Measurements from ENCODE around the gene HS3ST6.
"Not testable (repeated sequence)": the region's sequence is repeated elsewhere in the genome, so short reads cannot be mapped to it uniquely, and the experiment has no call there.

HS3ST6 gene

DNA sequence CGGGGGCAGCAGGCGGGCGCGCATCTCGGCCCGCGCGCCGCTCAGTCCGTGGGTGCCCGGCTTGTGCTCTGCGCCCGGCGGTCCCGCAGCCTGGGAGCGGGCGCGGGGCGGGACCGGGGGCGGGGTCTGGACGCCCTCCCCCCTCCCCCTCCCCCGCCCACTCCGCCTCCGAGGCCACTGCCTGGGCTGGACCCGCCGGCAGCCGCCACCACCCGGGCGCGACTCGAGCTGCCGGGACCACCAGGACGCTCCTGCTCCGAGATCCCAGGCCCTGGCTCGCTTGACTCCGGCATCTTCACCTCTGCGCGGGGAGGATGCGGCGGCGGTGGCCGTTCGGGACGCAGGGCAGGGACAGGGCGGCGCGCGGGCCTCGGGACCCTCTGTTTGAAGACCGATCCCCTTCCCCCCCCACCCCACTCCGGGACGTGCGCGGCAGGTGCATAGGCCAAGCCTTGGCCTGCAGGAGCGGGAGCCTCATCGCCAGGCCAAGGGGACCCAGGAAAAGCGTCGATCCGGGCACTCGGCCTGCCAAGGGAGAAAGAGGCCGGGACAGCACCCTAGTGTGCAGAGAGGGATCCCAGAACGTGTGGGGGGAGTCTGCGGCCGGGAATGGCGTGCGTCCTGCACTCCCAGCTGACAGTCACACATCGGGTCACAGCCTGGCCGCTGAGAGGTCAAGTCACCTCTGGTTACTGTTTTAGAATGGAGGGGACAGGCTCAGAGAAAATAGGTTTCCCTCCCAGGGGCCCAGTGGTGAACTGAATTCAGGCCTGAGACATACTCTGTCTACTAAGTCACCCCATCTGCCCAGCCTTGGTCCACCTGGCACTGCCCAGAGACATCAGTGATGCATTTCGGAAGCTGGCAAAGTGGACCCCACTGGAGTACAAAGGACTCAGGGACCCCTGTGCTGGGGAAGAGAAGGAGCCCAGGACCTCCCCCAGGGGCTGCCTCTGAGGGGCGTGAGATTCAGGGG, at the start of gene HS3ST6:
TSS of gene HS3ST6 (minus strand) at position 65 of the 976 bp plus-strand sequence. CDS start 92 bp downstream, outside the sequence.
- peak; percentile 68 for DNase-seq (ENCODE audit: low spot score)

DNA sequence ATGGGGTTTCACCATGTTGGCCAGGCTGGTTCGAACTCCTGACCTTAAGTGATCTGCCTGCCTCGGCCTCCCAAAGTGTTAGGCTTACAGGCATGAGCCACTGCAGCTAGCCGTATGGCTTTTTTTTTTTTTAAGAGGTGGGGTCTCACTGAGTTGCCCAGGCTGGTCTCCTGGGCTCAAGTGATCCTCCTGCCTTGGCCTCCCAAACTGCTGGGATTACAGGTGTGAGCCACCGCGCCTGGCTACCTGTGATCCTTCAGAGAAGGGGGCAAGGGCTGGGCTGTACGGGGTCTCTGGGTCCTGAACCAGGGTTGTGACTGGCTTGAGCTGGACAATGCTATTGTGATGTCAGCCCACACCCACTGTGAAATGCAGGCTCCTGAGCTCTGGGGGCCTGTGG, 48.2 kb upstream of the HS3ST6 start, which contains the start of gene RNF151:
TSS of gene RNF151 (plus strand) at position 397 of the 400 bp plus-strand sequence. CDS start 26 bp downstream, outside the sequence.
- DNase-seq (ENCODE audit: low spot score): no peak

DNA sequence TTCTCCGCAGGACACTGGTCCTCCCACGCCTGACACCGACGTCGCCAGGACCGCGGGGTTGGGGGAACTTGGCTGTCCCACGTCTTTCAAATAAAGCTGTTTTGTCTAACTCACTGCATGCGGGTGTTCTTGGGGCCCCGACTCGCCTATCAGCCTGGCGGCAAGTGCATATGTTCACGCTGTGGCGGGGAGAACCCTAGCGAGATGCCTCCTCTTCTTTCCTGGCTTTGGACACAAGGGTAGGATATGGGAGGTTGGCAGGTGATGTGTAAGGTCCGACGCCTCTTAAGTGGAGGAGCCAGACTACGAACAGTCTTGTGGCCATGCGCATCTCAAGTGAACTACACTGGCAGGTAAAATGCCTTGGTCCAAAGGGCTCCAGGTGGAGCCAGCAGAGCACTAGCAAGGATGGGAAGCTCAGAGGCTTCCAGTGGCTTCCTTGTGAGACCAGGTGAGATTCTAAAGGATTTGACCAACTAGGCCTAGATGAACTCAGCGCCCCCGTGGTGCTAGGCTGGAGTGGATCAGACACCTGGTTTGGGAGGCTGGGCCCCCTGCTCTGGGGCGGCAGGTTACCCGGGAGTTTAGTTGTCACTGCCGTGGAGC, 47.3 kb upstream of the HS3ST6 start:
- DNase-seq (ENCODE audit: low spot score): no peak

DNA sequence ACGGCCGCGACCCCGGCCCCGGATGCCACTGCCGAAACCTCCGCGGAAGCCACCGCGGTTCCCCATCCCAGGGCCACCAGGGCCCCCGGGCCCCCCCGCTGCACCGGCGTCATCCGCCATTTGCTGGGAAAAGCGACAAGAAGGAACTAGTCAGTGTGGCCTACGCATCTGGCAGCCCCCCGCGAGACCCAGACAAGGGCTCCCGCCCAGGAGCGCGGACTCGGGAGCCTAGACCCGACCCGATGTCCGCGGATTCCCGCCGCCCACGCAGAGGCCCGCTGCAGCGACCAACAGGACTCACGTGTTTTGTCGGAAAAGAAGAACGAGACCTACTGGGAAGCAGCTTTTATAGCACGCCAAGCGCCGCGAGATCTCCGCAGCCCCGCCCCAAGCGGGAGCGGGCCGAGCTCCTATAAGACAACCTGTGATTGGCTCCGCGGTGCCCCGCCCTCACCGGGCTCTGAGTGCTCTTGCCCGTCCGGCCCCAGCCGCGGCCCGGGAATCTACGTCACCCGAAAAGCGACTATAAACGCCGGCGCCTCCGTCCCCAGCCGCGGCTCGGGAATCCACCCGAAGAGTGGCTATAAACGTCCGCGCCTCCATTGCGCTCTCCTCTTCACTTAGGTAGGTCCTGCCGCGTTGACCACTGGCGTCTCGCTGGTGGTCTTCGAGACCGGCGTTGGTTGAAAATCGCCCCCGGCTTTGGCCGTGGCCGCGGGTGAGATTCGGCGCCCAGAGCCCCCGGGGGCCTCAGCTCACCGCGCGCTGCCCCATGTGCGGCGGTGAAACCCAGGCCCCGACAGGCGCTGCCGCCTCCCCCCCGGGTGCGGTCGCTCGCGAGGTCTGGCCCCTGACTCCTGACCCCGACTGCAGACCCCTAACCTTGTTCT, 46.5 kb upstream of the HS3ST6 start, which contains the start of gene RPS2:
TSS of gene RPS2 (minus strand) at position 321 of the 890 bp plus-strand sequence. CDS start at position 120, 201 bp downstream.
- DNase-seq (ENCODE audit: low spot score): peak; percentile 98

DNA sequence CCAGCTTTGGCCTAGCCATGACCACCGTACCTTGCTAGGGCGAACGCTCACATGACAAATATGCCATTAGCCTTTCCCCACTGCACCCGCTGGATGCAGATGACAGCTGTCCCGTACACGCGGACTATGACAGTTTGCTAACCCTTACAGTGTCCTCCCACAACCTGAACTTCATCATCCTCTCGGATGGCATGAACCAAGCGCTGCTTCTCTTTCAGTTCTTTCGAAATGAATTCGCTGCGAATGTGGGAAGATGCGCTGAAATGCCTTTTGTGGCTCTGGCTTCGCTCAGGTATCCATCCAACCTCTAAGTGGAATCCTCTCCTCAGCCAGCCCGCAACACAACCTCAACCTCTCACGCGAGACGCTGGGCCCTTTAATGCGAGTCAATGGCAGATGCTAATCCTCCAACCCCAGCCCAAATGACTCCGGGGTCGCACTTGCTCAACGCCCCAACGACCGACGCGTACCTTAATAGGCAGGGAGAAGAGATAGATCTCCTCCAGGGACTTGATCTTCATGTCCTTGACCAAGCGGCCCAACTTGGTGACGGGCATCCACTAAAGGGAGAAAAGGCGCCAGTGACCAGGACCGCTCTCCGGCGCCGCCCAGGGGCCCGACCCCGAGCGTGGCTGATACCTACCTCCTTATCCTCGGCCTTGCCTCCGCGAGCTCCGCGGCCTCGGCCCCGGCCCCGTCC, 45.7 kb upstream of the HS3ST6 start:
- DNase-seq (ENCODE audit: low spot score): no peak

DNA sequence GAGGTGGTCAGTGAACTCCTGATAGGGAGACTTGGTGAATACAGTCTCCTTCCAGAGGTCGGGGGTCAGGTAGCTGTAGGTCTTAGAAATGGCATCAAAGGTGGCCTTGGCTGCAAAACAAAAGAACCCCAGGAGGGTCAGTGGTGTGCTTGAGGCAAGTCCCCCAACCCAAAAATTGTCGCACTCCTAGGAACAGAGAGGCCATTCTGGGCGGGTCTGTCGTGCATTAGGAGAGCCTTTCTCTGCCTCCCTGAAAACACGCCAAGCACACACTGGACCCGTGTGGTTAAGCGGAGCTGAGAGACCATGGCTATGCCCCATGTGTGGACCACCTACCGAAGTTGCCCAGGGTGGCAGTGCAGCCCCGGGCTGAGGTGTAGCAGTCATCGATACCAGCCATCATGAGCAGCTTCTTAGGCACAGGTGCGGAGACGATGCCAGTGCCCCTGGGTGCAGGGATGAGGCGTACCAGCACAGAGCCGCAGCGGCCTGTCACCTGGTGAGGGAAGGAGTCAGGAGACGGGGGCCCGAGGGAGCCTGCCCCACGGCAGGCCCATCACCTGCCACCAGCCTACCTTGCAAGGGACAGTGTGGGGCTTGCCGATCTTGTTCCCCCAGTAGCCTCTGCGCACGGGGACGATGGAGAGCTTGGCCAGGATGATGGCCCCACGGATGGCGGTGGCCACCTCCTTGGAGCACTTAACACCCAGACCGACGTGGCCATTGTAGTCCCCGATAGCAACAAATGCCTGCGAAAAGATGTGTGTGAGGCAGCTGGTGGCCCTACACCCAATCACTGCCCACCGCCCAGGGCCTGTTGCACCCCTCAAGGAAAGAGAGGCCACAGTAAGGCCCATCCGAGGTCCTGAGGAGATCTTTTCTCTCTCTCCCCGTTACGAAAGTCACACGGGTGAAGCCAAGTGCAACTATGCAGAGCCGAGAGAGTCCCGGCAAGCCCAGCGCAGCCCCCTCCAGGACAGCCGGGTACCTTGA, 44.2 kb upstream of the HS3ST6 start:
- not testable (repeated sequence) for DNase-seq (ENCODE audit: low spot score)

DNA sequence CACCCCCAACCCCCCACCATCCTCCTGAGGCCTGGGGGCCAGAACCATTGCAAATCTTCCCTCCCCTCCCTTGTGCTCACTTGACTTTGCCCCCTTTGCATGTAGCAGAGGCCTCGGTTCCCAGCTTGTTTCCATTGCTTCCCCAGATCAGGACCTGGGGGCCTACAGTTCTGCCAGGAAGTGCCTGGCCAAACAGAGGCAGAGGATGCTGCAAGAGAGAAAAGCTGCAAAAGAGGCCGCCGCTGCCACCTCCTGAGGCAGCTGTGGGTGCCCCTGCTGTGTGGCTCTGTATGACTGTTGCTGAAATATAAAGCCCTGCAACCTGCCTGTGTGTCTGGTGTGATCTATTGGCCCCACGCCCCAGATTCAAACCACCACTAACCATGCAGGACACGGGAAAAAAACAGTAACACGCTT, 43.4 kb upstream of the HS3ST6 start:
- DNase-seq (ENCODE audit: low spot score): no peak

DNA sequence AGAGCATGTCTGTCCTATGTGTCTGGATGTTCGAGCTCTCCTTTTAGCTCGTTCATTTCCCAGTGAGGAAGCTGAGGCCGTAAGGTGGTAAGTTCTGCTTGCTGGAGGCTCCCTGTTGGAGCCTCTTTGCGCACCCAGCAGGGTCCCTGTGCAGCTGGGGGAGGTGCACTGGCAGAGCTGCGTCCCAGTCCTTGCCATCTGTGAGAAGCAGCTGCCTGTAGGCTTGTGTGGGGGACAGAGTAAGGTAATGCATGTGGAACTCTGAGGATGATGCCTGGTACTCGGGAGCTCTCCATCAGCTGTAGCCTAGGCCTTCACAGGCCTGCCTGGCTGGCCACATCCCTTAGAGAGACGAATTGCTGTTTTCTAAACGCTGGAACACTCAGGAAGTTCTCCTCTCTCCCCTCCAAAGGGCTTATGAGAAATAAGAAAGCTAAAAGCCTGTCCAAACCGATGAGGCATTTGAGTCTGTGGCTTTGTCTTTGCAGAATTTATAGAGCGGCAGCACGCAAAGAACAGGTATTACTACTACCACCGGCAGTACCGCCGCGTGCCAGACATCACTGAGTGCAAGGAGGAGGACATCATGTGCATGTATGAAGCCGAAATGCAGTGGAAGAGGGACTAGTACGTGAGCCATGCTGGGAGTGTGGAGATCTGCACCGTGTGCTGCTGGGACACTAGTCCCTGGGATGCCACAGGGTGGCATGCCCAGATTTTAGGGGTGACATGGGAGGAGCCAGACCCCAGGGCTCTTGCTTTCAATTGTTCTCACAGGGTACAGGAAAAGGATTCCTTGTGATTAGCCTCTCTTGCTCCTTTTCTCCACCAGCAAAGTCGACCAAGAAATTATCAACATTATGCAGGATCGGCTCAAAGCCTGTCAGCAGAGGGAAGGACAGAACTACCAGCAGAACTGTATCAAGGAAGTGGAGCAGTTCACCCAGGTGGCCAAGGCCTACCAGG, 42.7 kb upstream of the HS3ST6 start:
- DNase-seq (ENCODE audit: low spot score): peak; percentile 64

DNA sequence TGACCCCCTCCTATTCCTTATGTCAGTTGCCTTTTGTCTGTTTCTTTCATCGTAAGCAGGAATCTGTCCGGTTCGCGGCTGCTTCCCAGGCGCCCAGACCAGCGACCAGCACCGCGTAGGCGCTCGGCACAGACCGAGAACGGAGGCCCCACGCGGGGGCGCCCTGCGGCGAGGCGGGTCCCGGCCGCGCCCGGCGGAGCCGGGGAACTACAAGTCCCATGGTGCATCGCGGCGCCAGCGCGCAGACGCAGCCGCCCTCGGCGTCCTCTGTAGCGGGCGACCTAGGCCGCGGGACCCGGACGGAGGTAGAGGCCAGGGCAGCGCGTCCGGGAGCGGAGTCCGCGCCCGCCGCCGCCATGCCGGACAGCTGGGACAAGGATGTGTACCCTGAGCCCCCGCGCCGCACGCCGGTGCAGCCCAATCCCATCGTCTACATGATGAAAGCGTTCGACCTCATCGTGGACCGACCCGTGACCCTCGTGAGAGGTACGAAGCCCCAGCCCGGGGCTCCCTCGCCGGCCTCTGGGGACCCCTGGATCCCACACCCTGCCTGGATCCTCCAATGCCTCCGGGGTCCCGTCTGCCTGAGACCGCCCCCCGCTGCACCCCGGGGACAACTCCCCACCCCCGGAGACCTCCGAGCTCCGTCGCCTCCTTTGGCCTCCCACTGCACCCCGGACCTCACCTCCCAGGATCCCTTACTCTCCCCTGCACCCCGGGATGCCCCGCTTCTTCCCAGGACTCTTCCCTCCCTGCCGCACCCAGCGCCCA, 41.2 kb upstream of the HS3ST6 start, which contains the start of gene NDUFB10:
TSS of gene NDUFB10 (plus strand) at position 270 of the 771 bp plus-strand sequence. CDS start at position 357, 87 bp downstream.
- DNase-seq (ENCODE audit: low spot score): peak; percentile 94

DNA sequence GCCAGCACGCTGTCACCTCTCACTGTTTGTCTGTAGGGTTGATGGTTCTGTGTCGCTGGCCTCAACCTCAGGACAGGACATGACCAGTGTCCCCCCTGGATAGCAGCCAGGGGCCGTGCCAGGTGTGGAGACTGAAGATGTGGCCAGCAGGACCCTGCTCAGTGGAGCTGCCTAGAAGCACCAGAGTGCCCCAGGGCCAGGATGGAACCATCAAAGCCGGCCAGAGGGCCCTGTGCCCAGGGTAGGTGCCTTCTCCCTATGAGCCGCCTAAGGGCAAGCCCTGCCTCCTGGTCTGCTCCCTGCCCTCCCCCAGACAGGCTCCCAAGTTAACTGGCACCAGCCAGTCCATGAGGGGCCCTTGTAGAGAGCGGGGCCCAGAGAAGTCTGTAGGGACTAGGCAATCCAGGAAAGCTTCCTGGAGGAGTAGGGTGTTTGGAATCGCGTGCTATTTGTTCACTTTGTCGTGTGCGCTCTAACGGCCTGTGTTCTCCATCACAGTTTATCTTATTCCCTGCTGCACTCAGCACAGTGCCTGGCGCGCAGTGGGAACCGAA, 40.6 kb upstream of the HS3ST6 start:
- no peak for DNase-seq (ENCODE audit: low spot score)

DNA sequence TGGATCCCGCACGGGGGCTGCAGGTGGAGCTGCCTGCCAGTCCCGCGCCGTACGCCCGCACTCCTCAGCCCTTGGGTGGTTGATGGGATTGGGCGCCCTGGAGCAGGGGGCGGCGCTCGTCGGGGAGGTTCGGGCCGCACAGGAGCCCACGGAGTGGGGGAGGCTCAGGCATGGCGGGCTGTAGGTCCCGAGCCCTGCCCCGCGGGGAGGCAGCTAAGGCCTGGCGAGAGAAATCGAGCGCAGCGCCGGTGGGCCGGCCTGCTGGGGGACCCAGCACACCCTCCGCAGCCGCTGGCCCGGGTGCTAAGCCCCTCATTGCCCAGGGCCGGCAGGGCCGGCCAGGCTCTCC, 39.9 kb upstream of the HS3ST6 start:
- DNase-seq (ENCODE audit: low spot score): not testable (repeated sequence)

DNA sequence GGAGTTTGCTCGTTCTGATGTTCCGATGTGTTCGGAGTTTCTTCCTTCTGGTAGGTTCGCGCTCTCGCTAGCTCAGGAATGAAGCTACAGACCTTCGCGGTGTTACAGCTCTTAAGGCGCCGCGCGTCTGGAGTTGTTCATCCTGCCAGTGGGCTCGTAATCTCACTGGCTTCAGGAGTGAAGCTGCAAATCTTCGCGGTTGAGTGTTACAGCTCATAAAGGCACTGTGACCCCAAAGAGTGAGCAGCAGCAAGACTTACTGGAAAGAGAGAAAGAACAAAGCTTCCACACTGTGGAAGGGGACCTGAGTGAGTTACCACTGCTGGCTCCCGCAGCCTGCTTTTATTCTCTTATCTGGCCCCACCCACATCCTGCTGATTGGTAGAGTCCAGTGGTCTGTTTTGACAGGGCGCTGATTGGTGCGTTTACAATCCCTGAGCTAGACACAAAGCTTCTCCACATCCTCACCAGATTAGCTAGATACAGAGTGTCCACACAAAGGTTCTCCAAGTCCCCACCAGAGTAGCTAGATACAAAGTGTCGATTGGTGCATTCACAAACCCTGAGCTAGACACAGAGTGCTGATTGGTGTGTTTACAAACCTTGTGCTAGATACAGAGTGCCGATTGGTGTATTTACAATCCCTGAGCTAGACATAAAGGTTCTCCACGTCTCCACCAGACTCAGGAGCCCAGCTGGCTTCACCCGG, 39.4 kb upstream of the HS3ST6 start:
- not testable (repeated sequence) for DNase-seq (ENCODE audit: low spot score)

DNA sequence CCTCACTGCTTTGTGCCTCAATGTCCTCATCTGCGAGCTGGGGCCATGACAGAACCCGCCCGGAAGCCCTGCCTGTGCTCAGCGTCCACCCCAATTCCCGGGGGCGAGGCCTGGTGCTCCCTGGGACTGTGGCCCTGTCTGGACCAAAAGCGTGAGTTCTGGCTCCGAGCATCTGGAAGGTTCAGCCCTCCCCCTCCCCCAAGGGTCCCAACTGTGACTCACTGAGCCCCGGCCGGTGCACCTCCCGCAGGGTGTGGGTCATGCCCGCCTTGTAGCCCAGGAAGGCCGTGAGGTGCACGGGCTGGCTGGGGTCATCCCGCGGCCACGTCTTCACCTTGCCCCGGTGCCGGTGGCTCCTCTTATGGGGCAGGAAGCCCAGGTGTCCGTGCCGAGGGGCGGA, 35.5 kb upstream of the HS3ST6 start:
- DNase-seq (ENCODE audit: low spot score): no peak

DNA sequence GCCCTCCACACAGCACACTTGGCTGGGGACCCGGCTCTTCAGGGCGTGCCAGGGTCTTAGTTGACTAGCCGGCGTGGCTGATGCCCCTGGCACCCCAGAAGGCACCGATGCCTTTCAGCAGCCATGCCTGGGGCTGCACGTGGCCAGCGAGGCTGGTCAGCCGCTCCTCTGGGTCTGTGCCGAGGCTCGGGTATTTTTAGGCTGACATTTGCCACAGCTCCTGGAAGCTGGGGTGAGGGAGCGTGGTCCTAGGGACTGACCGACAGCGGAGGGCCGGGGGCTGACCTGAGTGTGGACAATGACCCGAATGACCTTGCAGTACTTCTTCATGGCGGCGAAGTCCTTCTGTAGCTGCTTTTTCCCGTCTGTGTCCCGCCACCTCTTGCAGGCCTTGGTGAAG, 32.3 kb upstream of the HS3ST6 start:
- DNase-seq (ENCODE audit: low spot score): no peak

DNA sequence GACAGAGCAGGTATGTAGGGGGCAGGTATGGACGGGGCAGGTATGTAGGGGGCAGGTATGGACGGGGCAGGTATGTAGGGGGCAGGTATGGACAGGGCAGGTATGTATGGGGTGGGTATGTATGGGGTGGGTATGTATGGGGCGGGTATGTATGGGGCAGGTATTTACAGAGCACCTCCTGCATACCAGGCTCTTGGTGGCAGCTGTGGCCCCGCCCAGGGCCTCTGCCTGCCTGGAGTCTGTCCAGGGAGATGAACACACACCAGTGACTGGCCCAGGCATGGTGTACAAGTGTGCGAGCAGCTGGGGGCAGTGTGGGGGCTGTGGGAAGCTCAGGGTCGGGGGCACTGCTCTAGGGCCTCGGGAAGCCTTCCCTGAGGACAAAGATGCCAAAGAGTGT, 31.8 kb upstream of the HS3ST6 start:
- no peak for DNase-seq (ENCODE audit: low spot score)

DNA sequence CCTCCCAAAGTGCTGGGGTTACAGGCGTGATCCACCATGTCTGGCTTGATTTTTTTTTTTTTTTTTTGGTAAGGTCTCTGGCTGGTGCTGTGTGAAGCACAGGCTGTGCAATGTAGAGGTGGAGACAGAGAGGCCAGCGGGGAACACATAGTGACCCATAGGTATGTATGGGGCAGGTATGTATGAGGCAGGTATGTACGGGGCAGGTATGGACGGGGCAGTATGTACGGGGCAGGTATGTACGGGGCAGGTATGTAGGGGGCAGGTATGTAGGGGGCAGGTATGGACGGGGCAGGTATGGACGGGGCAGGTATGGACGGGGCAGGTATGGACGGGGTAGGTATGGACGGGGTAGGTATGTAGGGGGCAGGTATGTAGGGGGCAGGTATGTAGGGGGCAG, 31.3 kb upstream of the HS3ST6 start:
- DNase-seq (ENCODE audit: low spot score): no peak

DNA sequence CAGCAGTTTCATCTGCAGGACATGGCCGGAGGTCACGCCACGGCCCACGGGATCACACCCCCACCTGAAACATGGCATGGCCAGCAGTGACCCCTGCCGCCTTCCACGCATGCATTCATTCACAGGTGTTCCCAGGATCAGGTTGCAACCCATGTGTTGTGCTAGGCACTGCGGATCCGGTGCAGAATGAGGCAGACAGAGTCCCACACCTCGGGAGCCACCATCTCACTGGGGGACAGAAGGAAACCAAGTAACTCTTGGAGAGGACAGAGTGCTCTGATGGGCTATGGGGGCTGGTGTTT, 29.1 kb upstream of the HS3ST6 start:
- DNase-seq (ENCODE audit: low spot score): no peak
